ENCODE results near the gene CKB.

Gene CKB

DNA sequence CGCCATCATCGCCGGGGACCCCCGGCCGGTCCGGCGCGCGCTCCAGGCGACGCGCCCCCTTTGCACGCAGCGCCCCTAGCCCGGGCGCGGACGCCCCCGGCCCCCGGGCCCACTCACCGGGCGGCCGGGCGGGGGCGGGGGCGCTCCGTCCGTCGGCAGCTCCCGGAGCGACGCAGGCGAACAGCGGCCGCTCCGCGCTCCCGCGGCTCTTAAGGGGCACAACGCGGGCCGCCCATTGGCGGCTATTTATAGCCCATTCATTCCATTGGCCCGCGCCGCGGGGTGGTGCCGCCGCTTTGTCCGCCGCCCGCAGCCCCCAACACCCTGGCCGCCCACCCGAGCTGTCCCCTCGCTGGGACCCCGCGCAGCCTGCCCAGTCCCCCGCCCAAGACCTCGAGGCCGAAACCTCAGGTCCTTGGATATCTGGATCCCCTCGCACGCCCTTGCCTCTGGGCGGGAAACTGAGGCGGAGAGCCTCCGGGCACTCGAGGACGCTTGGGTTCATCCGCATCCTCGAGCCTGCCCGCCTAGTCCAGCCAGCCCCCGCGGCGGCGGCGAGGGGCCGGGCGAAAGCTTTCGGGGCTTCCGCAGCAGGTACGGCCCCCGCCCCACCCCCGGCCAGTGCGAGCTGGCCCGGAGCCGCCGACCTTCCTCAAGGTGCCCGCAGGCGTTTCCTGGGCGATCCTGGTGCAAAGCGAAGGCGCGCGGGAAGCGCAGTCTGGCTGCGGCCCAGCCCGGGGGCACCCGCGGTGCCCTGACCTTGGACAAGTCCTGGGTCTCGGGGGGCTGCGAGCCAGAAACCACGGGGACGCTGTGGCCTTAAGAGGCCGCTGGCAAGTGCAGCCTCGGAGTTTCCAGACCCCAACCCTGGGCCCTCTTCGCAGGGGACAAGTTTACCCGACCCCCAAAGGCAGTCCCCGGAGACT lies at the start of gene CKB:
Gene CKB, minus strand, starts transcription at position 182 of the 926 bp plus-strand sequence. CDS start 337 bp downstream, outside the sequence.
- no peak for DNase-seq (ENCODE audit: low read depth in 2 of 2)

DNA sequence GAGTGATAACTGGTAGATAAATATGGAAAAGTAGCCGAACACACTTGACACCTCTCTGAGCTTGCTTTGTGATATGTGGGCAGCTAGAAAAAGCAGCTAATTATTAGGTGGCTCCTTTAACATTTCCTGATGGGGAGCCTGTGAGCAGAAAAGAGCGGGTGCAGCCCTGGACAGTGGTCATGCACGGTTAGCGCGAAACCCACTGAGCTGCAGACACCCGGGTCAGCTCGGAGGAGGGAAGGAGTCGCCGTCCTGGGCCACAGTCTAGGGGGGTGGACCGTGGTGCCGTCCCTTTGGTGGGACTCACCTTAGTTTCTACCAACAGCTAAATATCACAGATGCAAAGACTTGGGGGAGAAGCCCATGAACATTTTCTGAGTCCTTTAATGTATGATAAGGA lies 46.8 kb upstream of the CKB start:
- no peak for DNase-seq (ENCODE audit: low read depth in 2 of 2)

DNA sequence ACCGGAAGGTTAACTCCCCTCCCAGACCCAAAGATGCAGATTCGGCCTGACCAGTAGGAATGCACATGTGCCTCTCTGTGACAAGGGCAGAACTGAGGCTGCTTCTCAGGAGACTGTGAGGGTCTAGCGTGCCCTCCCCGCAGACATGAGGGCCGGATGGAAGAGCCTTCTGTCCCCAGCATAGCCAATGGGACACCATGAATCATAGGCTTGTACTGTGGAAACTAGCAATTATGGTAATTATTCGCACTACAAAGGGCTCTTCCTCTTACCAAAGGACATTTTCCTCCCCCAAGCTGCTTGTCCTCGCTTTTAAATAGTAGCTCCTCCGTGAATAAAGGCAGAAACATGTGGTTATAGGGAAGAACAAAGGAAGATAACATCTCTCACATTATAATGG lies 46.3 kb upstream of the CKB start:
- DNase-seq (ENCODE audit: low read depth in 2 of 2), result no peak

DNA sequence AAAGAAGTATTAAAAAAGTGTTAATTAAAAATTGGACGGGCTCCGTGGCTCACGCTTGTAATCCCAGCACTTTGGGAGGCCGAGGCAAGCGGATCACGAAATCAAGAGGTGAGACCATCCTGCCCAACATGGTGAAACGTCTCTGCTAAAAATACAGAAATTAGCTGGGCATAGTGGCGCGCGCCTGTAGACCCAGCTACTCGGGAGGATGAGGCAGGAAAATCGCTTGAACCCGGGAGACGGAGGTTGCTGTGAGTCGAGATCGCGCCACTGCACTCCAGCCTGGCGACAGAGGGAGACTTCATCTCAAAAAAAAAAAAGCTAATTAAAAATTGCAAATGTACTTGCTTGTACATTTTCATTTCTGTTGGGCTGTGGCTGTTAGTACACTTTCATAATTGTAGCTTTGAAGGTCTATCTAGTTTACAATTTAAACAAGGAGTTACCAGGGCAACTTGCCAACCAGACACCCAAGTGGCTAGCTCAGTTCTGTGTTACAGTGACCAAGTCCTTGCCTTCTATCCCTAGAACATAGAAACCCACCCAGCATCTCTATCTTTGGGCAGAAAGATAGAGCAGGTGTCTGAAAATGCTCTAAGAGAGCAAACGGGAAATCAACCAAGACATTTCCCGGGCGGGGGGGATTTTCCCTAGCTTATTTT lies 41.3 kb upstream of the CKB start:
- no peak for DNase-seq (ENCODE audit: low read depth in 2 of 2)

DNA sequence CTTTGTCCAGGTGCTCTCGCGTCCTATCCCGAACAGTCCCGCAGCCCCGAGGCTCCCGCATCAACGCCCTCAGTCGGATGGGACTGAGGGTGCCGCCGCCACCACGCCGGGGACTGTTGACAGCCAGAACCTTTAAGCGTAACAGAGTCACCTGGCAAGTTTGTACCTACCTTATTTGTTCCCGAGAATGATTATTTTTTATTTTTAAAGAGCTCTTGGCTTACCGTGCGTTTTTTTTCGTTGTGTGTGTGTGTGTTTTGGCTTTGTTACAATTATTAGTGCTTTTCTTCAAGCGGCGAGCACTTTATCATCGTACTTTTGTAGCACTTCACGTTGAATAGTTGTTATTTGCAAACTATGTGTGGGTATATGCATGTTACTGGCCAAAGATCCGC lies 40.6 kb upstream of the CKB start:
- DNase-seq (ENCODE audit: low read depth in 2 of 2), result no peak

DNA sequence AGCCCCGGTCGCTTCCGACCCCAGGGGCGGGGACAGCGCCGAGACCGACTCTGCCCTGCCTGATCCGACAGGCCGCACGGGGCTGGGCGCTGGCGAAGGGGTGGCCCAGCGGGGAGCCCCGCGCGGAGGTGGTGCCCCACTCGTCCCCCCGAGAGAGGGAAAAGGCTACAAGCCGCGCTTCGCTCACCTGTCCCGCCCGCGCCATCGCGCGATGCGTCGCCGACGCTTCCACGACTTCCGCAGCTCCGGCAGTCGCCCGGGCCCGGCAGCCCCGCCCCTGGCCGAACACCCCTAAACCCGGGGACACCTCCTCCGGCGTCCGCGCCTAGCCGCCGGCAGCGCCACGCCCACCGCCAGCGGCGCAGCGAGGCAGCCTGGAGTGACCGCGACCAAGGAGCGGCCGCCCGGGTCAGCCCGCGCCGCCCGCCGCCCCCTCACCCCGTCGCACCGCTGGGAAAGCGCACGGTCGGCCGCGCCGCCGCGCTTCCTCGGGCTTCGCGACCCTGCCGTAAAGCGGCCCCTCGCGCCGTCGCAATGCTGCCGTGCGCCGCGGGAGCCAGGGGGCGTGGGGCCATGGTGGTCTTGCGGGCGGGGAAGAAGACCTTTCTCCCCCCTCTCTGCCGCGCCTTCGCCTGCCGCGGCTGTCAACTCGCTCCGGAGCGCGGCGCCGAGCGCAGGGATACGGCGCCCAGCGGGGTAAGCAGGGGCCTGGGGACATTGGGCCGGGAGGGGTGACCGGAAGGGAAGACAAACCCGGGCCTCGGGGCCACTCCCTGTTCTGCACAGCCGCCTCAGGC lies 40.0 kb upstream of the CKB start, which contains the start of the genes BAG5 and COA8:
Gene BAG5, minus strand, starts transcription at position 229 of the 797 bp plus-strand sequence. CDS start 1,493 bp downstream, outside the sequence.
Gene COA8, plus strand, starts transcription at position 532 of the 797 bp plus-strand sequence. Its CDS starts 42 bp downstream, at position 574.
- peak; percentile 77 to 82 for DNase-seq (ENCODE audit: low read depth in 2 of 2)

DNA sequence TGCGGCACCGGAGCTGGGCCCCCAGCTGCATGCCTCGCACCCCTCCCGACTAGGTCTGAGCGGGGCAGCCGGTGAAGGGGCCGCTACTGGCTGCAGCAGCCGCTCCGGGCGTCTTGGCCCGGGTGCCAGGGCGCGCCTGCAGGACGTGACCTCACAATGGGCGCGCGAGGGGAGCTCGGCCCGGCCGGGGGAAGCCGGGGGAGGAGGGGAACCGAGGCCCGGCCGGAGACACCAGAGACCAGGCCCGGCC lies 39.5 kb upstream of the CKB start:
- DNase-seq (ENCODE audit: low read depth in 2 of 2), result no peak

DNA sequence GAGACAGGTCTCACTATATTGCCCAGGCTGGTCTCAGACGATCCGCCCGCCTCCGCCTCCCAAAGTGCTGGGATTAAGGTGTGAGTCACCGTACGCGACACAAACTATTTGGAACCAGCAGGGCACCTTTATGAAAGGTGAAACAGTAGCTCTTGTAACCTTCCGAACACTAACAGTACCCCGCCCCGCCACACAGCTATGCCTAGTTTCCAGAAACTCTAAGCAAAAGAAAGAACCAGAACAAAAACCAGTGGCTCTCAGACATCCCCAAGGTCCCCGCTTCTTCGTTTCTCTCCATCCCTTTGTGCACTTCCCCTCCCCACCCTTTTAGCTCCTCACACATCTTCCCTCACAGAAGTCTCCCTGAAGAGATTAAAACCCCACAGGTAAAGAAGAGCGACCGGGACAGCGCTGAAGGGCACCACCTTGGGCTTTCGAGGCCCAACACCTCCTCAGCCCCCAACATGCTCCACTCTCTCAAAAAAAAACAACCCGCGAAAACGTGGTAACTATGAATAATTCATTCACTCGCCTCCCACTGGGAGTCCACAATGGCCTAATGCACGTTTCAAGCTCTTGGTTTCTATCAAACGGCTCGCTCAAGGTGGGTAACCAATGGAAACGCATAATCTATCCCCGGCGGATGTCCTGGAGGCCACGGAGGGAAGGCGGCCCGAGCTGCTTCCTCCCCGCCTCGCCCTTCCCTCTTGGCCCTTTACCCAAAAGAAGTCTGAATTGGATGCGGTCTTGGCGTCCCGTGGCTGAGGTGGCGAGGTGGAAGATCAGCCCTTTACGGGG lies 39.0 kb upstream of the CKB start:
- DNase-seq (ENCODE audit: low read depth in 2 of 2), result peak in 1 of 2 donors; percentile 26

DNA sequence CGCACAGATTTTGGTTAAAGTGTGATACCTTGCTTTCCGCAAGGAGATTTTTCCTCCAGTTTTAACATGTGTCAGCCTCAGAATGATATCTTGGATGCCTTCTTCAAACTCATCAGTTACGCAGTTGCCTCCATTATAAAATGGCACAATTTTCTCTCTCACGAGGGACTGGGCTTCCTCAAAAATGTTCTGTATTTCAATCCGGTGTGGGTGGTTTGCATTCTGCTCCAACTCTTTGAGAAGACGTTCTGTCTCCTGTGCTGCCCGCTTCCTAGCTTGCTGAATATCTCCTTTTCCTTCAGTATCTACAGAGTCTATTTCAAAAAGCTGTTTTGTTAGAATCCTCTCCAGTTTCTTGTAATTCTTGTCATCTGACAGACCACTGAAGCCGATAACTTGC lies 38.1 kb upstream of the CKB start:
- DNase-seq (ENCODE audit: low read depth in 2 of 2), result no peak

DNA sequence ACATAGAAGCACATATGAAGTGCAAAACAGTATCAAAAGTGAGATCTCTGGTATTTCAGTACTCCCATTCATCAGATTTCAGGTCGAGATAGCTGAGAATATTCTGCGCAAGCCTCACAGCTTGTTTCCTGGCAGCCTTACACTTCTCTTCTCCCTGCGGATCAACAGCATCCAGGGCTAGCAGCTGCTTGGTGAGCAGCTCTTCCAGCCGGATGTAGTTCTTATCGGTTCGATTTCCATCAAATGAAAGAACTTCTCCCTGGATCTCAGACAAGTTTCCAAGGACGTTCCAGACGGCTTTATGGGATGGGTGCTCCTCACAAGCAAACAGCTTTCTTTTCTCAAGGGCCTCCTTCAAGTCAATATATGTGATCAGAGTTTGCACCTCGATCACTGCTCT lies 37.1 kb upstream of the CKB start:
- DNase-seq (ENCODE audit: low read depth in 2 of 2), result no peak

DNA sequence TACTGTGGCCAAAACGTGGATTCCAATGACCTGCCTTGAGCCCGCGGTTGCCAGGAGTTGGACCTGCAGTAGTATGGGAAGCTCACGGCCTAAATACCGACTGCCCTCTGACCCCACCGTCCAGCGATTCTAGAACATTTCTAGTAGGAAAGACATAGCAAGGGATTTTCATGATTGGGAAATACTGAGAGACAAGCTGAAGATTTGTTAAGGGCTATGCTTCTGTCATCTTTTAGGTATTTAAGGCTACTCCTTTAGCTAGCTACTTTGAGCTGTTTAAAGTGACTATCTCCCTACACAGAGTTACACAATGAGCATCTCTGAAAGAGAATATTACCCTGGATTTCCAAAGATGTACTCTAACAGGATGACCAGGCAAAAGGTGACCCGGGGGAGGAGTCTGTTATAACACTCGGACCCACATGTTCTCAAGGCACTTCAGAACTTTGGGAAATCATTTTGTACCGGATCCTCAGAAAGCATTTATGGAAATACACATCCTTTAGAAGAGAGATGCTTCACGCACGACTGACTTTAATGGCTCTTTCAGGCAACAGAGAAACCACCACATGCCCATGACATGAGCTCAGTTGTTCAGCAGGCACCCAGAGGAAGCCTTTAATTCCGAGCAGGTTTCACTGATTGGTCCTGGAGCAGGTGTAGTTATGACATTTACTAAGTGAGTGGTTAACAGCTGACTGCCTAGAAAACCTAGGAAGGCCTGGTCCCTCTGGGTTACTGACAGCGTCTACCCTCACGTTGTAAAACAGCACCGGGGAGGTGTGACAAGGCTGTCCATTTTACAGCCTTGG lies 35.6 kb upstream of the CKB start:
- no peak for DNase-seq (ENCODE audit: low read depth in 2 of 2)

DNA sequence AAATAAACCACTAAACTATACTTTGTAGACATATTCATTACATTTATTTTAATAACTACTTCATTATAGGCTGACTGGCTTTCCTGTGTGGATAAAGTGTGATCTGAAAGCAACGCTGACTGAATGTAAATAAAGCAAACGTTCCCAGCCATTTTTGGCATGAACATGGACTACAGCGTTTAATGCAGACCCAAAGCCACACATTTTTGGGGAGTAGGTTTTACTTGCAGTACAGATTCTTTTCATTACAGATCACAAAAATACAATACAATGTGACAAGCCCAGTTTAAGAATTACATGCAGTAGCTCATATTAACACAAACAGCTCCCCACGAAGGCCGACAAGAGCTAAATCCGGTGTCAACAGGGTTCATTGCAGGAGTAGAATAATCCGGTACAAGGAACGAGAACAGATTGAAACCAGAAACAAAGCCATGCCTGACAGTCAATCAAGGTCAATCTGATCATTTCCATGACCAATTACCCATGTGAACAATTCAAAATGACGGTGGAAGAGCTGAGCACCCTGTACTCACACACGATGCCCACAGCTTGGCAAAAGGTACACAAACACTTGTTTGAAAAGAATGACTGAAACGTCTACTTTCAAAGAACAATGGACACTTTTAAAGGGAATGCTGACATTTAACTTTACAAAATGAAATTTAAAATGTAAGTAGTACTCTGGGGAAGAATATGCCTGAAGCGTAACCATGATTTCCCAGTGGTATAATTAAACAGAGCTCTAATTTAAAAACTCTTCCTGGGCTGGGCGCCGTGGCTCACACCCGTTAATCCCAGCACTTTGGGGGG lies 34.5 kb upstream of the CKB start:
- DNase-seq (ENCODE audit: low read depth in 2 of 2), result no peak

DNA sequence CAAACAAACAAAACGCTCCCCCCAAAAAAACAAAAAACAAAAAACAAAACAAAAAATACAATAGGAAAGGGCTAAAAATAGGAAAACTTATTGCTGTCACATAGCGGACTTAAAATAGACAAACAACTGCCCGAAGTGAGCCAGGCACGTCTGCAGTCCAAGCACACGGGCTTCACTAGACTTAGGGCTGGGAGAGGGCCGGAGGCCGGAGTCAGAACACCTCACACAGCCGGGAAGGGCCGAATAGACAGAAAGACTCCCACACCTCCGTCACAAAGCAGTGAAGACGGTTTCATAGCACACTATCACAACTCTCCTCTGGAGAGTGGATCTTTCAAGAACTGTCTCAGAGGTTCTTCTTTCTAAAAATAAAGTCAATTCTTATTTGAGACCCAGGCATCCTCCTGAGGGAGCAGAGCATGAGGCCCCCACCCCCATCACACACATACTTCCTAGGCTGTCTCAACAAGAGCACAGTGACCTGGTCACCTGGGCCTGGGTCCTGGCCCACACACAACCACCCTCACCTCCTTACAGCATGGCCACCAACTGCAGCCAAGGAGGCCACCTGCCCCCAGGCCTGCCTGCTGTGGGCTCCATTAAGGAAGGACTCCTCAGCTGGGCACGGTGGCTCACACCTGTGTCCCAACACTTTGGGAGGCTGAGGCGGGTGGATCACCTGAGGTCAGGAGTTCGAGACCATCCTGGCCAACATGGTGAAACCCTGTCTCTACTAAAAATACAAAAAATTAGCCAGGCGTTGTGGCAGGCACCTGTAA lies 33.1 kb upstream of the CKB start:
- DNase-seq (ENCODE audit: low read depth in 2 of 2), result no peak

DNA sequence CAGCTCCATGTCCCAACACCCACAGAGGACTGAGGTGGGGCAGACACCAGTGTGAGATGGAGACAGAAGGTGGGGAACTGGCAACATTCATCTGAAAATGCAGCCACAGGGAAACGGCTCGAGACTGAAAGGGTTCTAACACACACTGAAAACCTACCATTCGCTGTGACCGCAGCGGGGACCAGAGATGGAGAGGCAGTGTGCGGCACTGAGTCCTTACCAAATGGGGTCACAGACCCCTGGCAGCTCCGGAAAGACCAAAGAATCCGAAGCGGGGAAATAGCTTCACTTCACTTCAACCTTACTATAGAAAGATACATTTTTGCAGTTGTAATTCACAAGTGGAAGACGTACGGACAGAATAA lies 30.2 kb upstream of the CKB start:
- no peak for DNase-seq (ENCODE audit: low read depth in 2 of 2)

DNA sequence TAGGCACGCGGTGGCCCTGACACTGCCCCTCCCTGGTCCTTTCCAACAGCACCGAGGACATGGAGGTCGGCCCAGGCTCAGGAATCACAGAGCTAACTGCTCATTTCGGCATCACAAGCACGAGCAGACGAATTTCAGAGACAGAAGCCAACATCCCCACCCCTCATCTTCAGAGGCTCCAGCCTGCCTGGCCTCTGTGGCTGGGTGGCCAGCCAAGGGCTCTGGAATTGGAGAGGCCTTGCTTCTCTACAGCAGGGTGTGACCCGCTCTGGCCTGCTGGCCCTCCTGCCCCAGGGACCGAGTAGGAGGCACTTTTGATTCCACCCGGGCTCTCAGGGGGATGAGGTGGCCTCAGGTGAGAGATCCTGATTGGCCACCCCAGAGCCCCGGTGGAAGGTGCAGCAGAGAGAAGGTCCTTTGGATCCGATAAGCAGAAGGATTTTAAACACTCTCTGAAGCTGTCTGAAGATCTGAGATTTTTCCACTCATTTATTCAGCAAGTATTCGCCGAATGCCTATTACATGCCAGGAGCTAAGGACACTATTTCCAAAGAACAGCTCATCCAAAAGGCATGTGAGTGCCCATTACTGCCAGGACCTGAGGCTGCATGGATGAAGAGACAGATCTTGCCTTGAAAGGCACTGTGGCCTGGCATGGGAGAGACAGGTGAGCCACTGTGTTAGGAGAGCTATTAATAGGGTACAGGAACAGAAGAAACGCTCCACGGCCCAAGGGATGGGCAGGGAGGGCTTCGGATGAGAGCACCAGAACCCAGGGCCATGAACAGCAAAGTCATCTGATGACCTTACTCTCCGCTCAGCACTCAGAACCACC lies 29.6 kb upstream of the CKB start:
- DNase-seq (ENCODE audit: low read depth in 2 of 2), result no peak

DNA sequence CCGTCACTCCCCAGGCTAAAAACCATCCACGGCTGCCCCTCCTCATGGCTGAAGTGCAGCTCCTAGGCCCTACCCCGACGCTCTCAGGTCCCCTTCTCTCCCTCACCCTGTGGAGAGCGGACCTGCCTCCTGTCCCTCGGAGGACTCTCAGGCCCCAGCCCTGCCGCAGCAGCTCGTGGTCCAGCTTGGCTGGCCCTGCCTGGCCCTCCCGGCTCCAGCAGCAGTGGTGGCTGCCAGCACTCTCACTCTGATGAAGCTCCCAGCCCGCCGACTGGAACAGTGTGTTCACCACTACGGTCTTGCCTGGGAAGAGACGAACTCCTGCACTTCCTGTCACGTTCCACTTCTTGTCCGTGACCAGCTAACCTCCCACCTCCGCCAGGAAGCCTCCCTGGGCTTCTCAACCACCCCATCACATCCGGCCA lies 28.7 kb upstream of the CKB start:
- no peak for DNase-seq (ENCODE audit: low read depth in 2 of 2)

DNA sequence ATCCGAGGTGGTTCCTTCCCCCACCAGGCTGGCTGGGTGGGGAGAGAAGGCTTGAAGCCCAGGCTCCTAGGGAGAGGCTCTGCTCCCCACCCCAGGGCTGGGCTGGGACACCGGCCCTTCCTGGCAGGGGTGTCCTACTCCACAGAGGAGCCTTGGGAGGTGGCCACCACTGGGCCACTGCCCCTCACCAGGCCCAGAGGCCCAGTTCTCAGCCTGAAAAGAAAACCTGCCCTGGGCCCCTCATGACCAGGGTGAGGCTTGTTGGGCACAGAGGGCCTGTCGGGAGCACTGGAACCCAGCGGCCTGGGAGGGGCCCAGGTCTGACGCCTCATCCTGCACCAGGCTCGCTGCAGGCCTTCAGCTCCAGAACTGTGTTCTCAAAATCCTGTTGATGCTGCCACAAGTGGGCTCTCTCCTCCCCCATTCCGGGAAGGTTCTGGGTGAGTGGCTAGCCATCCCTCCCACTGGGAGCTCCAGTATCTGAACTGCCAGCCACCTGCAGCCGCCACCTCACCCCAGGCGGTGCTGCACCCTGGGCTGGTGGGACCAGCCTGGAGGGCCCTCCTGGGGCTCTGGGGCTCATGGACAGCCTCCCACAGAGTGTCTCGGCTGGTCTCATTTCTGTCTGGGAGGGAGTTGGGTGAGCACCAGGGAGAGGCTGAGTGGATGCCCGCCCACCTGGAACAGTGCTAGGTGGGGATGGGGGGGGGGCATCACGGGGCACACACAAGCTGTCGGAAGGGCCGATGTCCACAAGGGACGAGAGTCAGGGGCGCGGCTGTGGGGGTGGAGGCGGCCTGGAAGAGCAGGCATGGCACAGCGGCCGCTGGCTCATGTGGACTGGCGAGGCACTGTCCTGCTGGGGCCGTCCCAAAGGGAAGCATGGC lies 28.1 kb upstream of the CKB start:
- no peak for DNase-seq (ENCODE audit: low read depth in 2 of 2)

Measured in stimulated activated CD4-positive, alpha-beta T cell treated with anti-CD3 and anti-CD28 coated beads, Interleukin-15, amount 100 ng/mL, for 48 hours (primary cell).